ENCODE measurements around the gene LRRC4C. TPM values are rescaled to one million over a fixed set of nuclear protein-coding genes. Genes with fewer than 3 reads are reported as not detected.

Gene LRRC4C
- total RNA-seq, 2 experiments from 2014 or later = not detected

- intact Hi-C loops (cut with DNase I, micrococcal nuclease) = no loop called here
- Histone ChIP-seq H3K4me1 (ENCODE audit: insufficient read depth, low read length) (no peaks in the 10 kb centered on the region), H3K4me3 (ENCODE audit: low read length) (no peak overlapping the region), H3K36me3 (ENCODE audit: insufficient read depth, low read length) (no peaks in the 10 kb centered on the region), H3K27ac (ENCODE audit: low read depth in 1 of 2, low read length in 2 of 2) (no peak overlapping the region), H3K9me3 (ENCODE audit: control insufficient read depth in 1 of 2, insufficient read depth in 1 of 2, low read length in 2 of 2) (peaks cover 0 to 9% of the 10 kb centered on the region in 2 experiments), H3K27me3 (ENCODE audit: control insufficient read depth in 1 of 2, insufficient read depth in 2 of 2, low read length in 2 of 2) (no peaks in the 10 kb centered on the region)
- no peak for TF ChIP-seq CTCF (IDR thresholded peaks at IDR 0.05)
- Mint-ChIP-seq H3K27me3 (no peaks in the 10 kb centered on the region), H3K27ac (no peak overlapping the region), H3K9me3 (peaks cover 19% of the 10 kb centered on the region), H3K4me1 (ENCODE audit: low read depth) (no peaks in the 10 kb centered on the region), H3K4me3 (no peak overlapping the region), H3K36me3 (ENCODE audit: low read depth) (no peaks in the 10 kb centered on the region)
- no peak for ATAC-seq (ENCODE audit: poor library complexity)
- ChIA-PET CTCF (no interaction called here), POLR2A (no interaction called here)
- DNase-seq = no peak
Observed at GRCh38 chr11:40838181-40838683, 621.2 kb downstream of the LRRC4C start.

GRCh38 chr11:40827116-40827515 lies 632.3 kb downstream of the LRRC4C start:
- Mint-ChIP-seq H3K27ac (no peak overlapping the region), H3K4me3 (no peak overlapping the region), H3K27me3 (no peaks in the 10 kb centered on the region), H3K9me3 (peaks cover 30% of the 10 kb centered on the region), H3K36me3 (ENCODE audit: low read depth) (no peaks in the 10 kb centered on the region), H3K4me1 (ENCODE audit: low read depth) (no peaks in the 10 kb centered on the region)
- Histone ChIP-seq H3K27me3 (ENCODE audit: control insufficient read depth in 1 of 2, insufficient read depth in 2 of 2, low read length in 2 of 2) (no peaks in the 10 kb centered on the region), H3K9me3 (ENCODE audit: control insufficient read depth in 1 of 2, insufficient read depth in 1 of 2, low read length in 2 of 2) (peaks cover 0 to 3% of the 10 kb centered on the region in 2 experiments), H3K36me3 (ENCODE audit: insufficient read depth, low read length) (no peaks in the 10 kb centered on the region), H3K4me1 (ENCODE audit: insufficient read depth, low read length) (no peaks in the 10 kb centered on the region), H3K4me3 (ENCODE audit: low read length) (no peak overlapping the region), H3K27ac (ENCODE audit: low read depth in 1 of 2, low read length in 2 of 2) (no peak overlapping the region)
- DNase-seq (no peak), ATAC-seq (ENCODE audit: poor library complexity) (no peak)
- intact Hi-C loops (cut with DNase I, micrococcal nuclease) = no loop called here
- POLR2A ChIA-PET = no interaction called here
- CTCF ChIA-PET = no interaction called here
- TF ChIP-seq CTCF (IDR thresholded peaks at IDR 0.05) = no peak

GRCh38 chr11:40826601-40827000 lies 632.9 kb downstream of the LRRC4C start:
- Histone ChIP-seq H3K27ac (ENCODE audit: low read depth in 1 of 2, low read length in 2 of 2) (no peak overlapping the region), H3K36me3 (ENCODE audit: insufficient read depth, low read length) (no peaks in the 10 kb centered on the region), H3K27me3 (ENCODE audit: control insufficient read depth in 1 of 2, insufficient read depth in 2 of 2, low read length in 2 of 2) (no peaks in the 10 kb centered on the region), H3K4me3 (ENCODE audit: low read length) (no peak overlapping the region), H3K9me3 (ENCODE audit: control insufficient read depth in 1 of 2, insufficient read depth in 1 of 2, low read length in 2 of 2) (peaks cover 0 to 3% of the 10 kb centered on the region in 2 experiments), H3K4me1 (ENCODE audit: insufficient read depth, low read length) (no peaks in the 10 kb centered on the region)
- no peak overlapping the region for H3K27ac Mint-ChIP-seq
- peaks cover 32% of the 10 kb centered on the region for H3K9me3 Mint-ChIP-seq
- no peaks in the 10 kb centered on the region for H3K36me3 Mint-ChIP-seq (ENCODE audit: low read depth)
- ChIA-PET POLR2A (no interaction called here), CTCF (no interaction called here)
- no peaks in the 10 kb centered on the region for H3K27me3 Mint-ChIP-seq
- DNase-seq (no peak), ATAC-seq (ENCODE audit: poor library complexity) (no peak)
- intact Hi-C loops (cut with DNase I, micrococcal nuclease) = no loop called here
- TF ChIP-seq CTCF (IDR thresholded peaks at IDR 0.05) = no peak
- H3K4me3 Mint-ChIP-seq = no peak overlapping the region
- H3K4me1 Mint-ChIP-seq (ENCODE audit: low read depth) = no peaks in the 10 kb centered on the region

Measured in CD4-positive, alpha-beta T cell (primary cell).